Natural killer cell (primary cell): ENCODE measurements around the gene UGP2. TPM values are rescaled to one million over a fixed set of nuclear protein-coding genes. Genes with fewer than 3 reads are reported as not detected.
A peak's percentile ranks its signal among the peaks of the same experiment; 100 is the strongest.

Source experiments
- ATAC-seq, 3 donors: fragments of 150-1000 bp in 2 of 3; fragments of 200-7000 bp in 1 of 3; cut with Tn5 transposase; 1 replicate in 1 of 3; 2 replicates in 2 of 3; pipeline ENCODE4 v1.10.0; 2021; ENCODE audit warnings: mild to moderate bottlenecking in 2 of 3, moderate library complexity in 2 of 3
- DNase-seq, 2 donors: peaks; one replicate each; pipeline versions ENCODE4 v3.0.0 to v3.0.0-alpha.2; 2013 to 2021; ENCODE audit warnings: mixed read lengths in 1 of 2
- H3K27ac ChIP-seq: one replicate; pipeline ENCODE4 v1.5.1; 2013; ENCODE audit warnings: mild to moderate bottlenecking, low read length
- H3K27me3 ChIP-seq: one replicate; pipeline ENCODE4 v1.6.1; 2013; ENCODE audit warnings: low read length; ENCODE audit not compliant: control insufficient read depth, insufficient read depth
- H3K36me3 ChIP-seq: one replicate; pipeline ENCODE4 v1.6.1; 2013; ENCODE audit warnings: low read length; ENCODE audit not compliant: control insufficient read depth, insufficient read depth
- H3K4me1 ChIP-seq: one replicate; pipeline ENCODE4 v1.6.1; 2013; ENCODE audit warnings: low read length; ENCODE audit not compliant: control insufficient read depth, insufficient read depth
- H3K4me3 ChIP-seq: one replicate; pipeline ENCODE4 v1.5.1; 2013; ENCODE audit warnings: low read length
- H3K9me3 ChIP-seq: one replicate; pipeline ENCODE4 v1.6.1; 2013; ENCODE audit warnings: low read length; ENCODE audit not compliant: control insufficient read depth, insufficient read depth
- H3K27ac Mint-ChIP-seq, 2 donors: one replicate each; pipeline ENCODE4 v1.8.0; 2022; ENCODE audit warnings: mild to moderate bottlenecking in 2 of 2, mixed read lengths in 2 of 2, moderate library complexity in 1 of 2
- H3K27me3 Mint-ChIP-seq, 2 donors: one replicate each; pipeline ENCODE4 v1.8.0; 2022; ENCODE audit warnings: low read depth in 2 of 2, mixed read lengths in 2 of 2
- H3K36me3 Mint-ChIP-seq: one replicate; pipeline ENCODE4 v1.8.0; 2022; ENCODE audit warnings: mixed read lengths
- H3K4me1 Mint-ChIP-seq, 2 donors: one replicate each; pipeline ENCODE4 v1.8.0; 2022; ENCODE audit warnings: mixed read lengths in 2 of 2
- H3K4me3 Mint-ChIP-seq: one replicate; pipeline ENCODE4 v1.8.0; 2022; ENCODE audit warnings: mild to moderate bottlenecking, moderate library complexity, mixed read lengths
- H3K9me3 Mint-ChIP-seq, 2 donors: one replicate each; pipeline ENCODE4 v1.8.0; 2022; ENCODE audit warnings: mixed read lengths in 2 of 2
- CTCF ChIP-seq: fragments of 200-600 bp; IDR thresholded peaks from one replicate; pipeline ENCODE4 v1.8.0; 2022; ENCODE audit warnings: antibody characterized with exemption
- WGBS: methylation state at CpG from one replicate; pipeline ENCODE4 v1.1.7; 2013; ENCODE audit warnings: missing lambda C conversion rate; ENCODE audit not compliant: insufficient coverage; 5-methylcytosine and 5-hydroxymethylcytosine counted together
- intact Hi-C: fragments of 100-400 bp; cut with micrococcal nuclease; formaldehyde crosslinking; loops from one replicate; pipeline ENCODE4 v1.14.2; 2022
- total RNA-seq, 4 donors: library from RNA; stranded (reverse); fragments of 120-200 nt in 1 of 4; gene quantifications; one replicate each; pipeline versions ENCODE4 v1.2.3 to v1.2.4, GENCODE V29; 2013 to 2022

The UGP2 gene
- 100 to 1,000 TPM; 100 to 117 (median 101) TPM for total RNA-seq
- total RNA-seq (2013): 103 TPM

DNA sequence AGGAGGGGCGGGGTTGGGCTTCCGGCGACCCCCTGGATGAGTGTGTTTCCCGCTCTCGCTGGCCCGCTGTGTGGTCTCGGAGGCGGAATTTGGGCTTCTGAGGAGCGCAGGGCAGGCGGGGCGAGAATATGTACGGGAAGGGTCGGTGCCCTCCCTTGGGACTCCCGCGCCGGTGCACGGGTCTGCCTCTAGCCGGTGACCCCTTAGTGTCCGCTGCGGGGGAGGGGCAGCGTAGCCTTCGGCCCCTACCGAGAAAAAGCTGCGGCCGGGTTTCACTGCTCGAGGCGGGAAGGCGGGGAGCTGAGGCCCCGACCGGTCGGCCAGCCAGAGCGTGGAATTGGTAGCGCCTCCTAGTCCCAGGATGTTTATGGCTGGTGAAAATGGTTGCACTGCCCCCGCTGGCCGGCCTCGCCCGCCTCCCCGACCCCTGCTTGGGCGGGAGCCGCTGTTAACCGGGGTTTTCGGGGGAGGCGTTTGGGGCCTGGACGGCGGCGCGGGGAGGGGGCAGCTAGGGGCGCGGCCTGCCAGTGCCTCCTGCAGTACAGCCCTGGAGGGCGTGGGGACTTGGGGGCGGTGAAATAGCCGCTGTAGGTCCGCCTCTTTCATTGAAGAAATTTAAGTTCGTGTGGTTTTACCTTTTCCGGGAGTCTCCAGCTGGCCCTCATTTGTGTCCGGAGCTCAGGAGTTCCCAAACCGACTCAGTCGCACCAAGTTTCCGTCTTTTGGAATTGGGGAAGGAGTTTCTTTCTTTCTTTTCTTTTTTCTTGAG, at the start of gene UGP2:
Gene UGP2 (plus strand): TSS at position 643 of the 769 bp plus-strand sequence. CDS start 290 bp downstream, outside the sequence.
- no peaks in the 10 kb centered on the region for H3K27me3 ChIP-seq
- H3K4me3 Mint-ChIP-seq: peak within 1 kb of the TSS; percentile 97
- H3K4me1 Mint-ChIP-seq: peaks cover 45 to 59% of the 10 kb centered on the region in 2 donors
- TF ChIP-seq CTCF: no peak
- no peaks in the 10 kb centered on the region for H3K27me3 Mint-ChIP-seq
- H3K4me3 ChIP-seq: peak within 1 kb of the TSS; percentile 77
- WGBS: under 1% methylated on average over 59 of the region's 59 CpGs
- peak within 1 kb of the TSS; percentile 90 to 97 for H3K27ac Mint-ChIP-seq
- no peaks in the 10 kb centered on the region for H3K36me3 Mint-ChIP-seq
- peak; percentile 85 to 89 for DNase-seq
- intact Hi-C loops: loop anchor here (1.0 to 10.0 kb wide), 5 partner anchors 15 to 483 kb away; partner anchors contain the start of genes MDH1 and WDPCP
- no peaks in the 10 kb centered on the region for H3K36me3 ChIP-seq
- H3K9me3 ChIP-seq: no peaks in the 10 kb centered on the region
- peaks cover 12% of the 10 kb centered on the region for H3K4me1 ChIP-seq
- peak; percentile 74 to 85 (median 74) for ATAC-seq
- peak within 1 kb of the TSS; percentile 89 for H3K27ac ChIP-seq
- H3K9me3 Mint-ChIP-seq: no peaks in the 10 kb centered on the region

- no peak overlapping the region for H3K27ac ChIP-seq
- Mint-ChIP-seq H3K36me3 (no peaks in the 10 kb centered on the region), H3K27ac (no peak overlapping the region), H3K4me1 (no peaks in the 10 kb centered on the region), H3K9me3 (no peaks in the 10 kb centered on the region), H3K4me3 (no peak overlapping the region), H3K27me3 (no peaks in the 10 kb centered on the region)
- DNase-seq: no peak
- TF ChIP-seq CTCF: no peak
- 93% methylated on average over 1 of the region's 1 CpG for WGBS
- ATAC-seq: no peak
- intact Hi-C loops: no loop called here
- no peaks in the 10 kb centered on the region for H3K9me3 ChIP-seq
- no peaks in the 10 kb centered on the region for H3K27me3 ChIP-seq
- no peaks in the 10 kb centered on the region for H3K4me1 ChIP-seq
- H3K36me3 ChIP-seq: no peaks in the 10 kb centered on the region
- H3K4me3 ChIP-seq: no peak overlapping the region
Observed at GRCh38 chr2:63792530-63792929, 49.2 kb upstream of the UGP2 start.

DNA sequence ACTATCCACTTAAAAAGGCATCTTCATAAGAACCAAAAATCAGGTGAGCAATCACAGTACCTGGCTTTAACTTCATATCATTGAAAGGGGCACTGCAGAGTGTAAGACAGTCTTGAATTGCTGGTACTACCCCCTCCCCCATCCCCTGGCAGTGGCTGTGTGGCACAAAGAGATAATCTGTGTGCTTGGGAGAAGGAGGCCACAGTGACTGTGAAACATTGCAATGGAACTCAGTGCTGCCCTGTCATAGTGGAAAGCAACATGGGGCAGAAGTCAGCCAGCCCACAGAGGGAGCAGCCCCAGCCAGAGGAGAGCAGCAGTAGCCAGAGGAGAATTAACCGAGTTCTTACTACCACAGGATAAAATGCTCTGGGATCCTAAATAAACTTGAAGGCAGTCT, 45.3 kb upstream of the UGP2 start:
- Mint-ChIP-seq H3K9me3 (peaks cover 0 to under 1% of the 10 kb centered on the region in 2 donors), H3K4me1 (no peaks in the 10 kb centered on the region), H3K4me3 (no peak overlapping the region), H3K36me3 (no peaks in the 10 kb centered on the region), H3K27me3 (peaks cover 0 to under 1% of the 10 kb centered on the region in 2 donors), H3K27ac (no peak overlapping the region)
- Histone ChIP-seq H3K27me3 (no peaks in the 10 kb centered on the region), H3K4me1 (no peaks in the 10 kb centered on the region), H3K9me3 (no peaks in the 10 kb centered on the region), H3K4me3 (no peak overlapping the region), H3K27ac (no peak overlapping the region), H3K36me3 (no peaks in the 10 kb centered on the region)
- no peak for TF ChIP-seq CTCF
- intact Hi-C loops: no loop called here
- ATAC-seq (no peak), DNase-seq (no peak)
- 96% methylated on average over 1 of the region's 1 CpG for WGBS
